Heart left ventricle (tissue), 13 donors: ENCODE data around the gene OLFML2A.

Source experiments
- CTCF ChIP-seq, 12 donors: fragments of 200-600 bp; sonication (generic) in 4 of 12; IDR thresholded peaks; one replicate each; pipeline versions ENCODE4 v1.5.0 to v1.8.0; 2018 to 2022; ENCODE audit warnings: antibody characterized with exemption in 12 of 12, mild to moderate bottlenecking in 5 of 12
- POLR2A ChIP-seq, 2 donors: fragments of 450-650 bp; IDR thresholded peaks; one replicate each; pipeline ENCODE4 v1.6.1; 2017; ENCODE audit warnings: antibody characterized with exemption in 2 of 2, mild to moderate bottlenecking in 2 of 2, moderate library complexity in 2 of 2
- donor health status: ischemic (EF 13 %, LVEDD 7.1; RV severe dilation, severe dysfunction).
- donor health status: DM: no; HTN: yes; CAD: no.
- donor health status: DM: no; HTN: no; CAD: no.
- donor health status: ischemic (EF 25% LVEDD 6.9; RV normal size, moderate dysfunction).
- donor health status: ischemic (EF 25% LVEDD 5.7; RV mildly dilated, moderate dysfunction).
- donor health status: ischemic (EF 35%, LVEDD 5.7; RV mildly dilated, moderate dysfunction).
- donor health status: nonischemic (EF 11% LVEDD 7.7; RV severe dilation, severe dysfunction).
- donor health status: DM: yes; HTN: yes; CAD: no.
- donor health status: PGD.
- donor health status: ischemic (EF 29% LVEDD 5.4; RV normal size, mild dysfunction).
- donor health status: nonischemic (EF 23%, LVEDD 6.1; RV moderate dilation, normal function).

GRCh38 chr9:124857533-124858162, 80.7 kb downstream of the OLFML2A start:
- TF ChIP-seq POLR2A (IDR thresholded peaks at IDR 0.05) (no peak), CTCF (IDR thresholded peaks at IDR 0.05) (no peak)
